Mesenchymal stem cell (in vitro differentiated cells and primary cell): ENCODE data around the gene CNOT2.
A peak's percentile ranks its signal among the peaks of the same experiment; 100 is the strongest.

Experiments used
- DNase-seq: peaks from one replicate; pipeline ENCODE4 v3.0.0-alpha.2; 2013
- H2AFZ ChIP-seq: one replicate; pipeline ENCODE4 v1.6.1; 2013; ENCODE audit warnings: low read depth, mild to moderate bottlenecking, control low read depth, inconsistent platforms, low read length, moderate library complexity
- H2AK5ac ChIP-seq: 2 replicates; pipeline ENCODE4 v1.6.1; 2013; ENCODE audit warnings: low read length, moderate library complexity, mild to moderate bottlenecking, inconsistent platforms; ENCODE audit not compliant: severe bottlenecking
- H2BK120ac ChIP-seq: one replicate; pipeline ENCODE4 v1.6.1; 2013; ENCODE audit warnings: low read depth, mild to moderate bottlenecking, inconsistent platforms, low read length, moderate library complexity
- H2BK12ac ChIP-seq, 2 experiments: one replicate each; pipeline ENCODE4 v1.6.1; 2013; ENCODE audit warnings: inconsistent platforms in 2 of 2, low read length in 2 of 2, mild to moderate bottlenecking in 2 of 2, moderate library complexity in 2 of 2, control low read depth in 1 of 2
- H2BK15ac ChIP-seq: one replicate; pipeline ENCODE4 v1.6.1; 2013; ENCODE audit warnings: mild to moderate bottlenecking, low read depth, inconsistent platforms; ENCODE audit not compliant: poor library complexity, severe bottlenecking
- H2BK5ac ChIP-seq: 2 replicates; pipeline ENCODE4 v1.6.1; 2013; ENCODE audit warnings: low read depth, mild to moderate bottlenecking, low read length, control low read depth, inconsistent platforms; ENCODE audit not compliant: poor library complexity, severe bottlenecking
- H3K14ac ChIP-seq, 2 experiments: one replicate each; pipeline ENCODE4 v1.6.1; 2013; ENCODE audit warnings: inconsistent platforms in 2 of 2, low read length in 2 of 2, control low read depth in 1 of 2, mild to moderate bottlenecking in 1 of 2, moderate library complexity in 1 of 2
- H3K18ac ChIP-seq, 2 experiments: one replicate each; pipeline ENCODE4 v1.6.1; 2013; ENCODE audit warnings: inconsistent platforms in 2 of 2, low read length in 2 of 2, control low read depth in 1 of 2, low read depth in 1 of 2, mild to moderate bottlenecking in 1 of 2
- H3K23ac ChIP-seq, 2 experiments: one replicate each; pipeline ENCODE4 v1.6.1; 2013; ENCODE audit warnings: inconsistent platforms in 2 of 2, low read length in 2 of 2, mild to moderate bottlenecking in 2 of 2, moderate library complexity in 2 of 2, control low read depth in 1 of 2
- H3K27ac ChIP-seq: 2 replicates; pipeline ENCODE4 v1.5.1; 2013; ENCODE audit warnings: mild to moderate bottlenecking, moderate library complexity, low read length, control low read depth, inconsistent platforms; ENCODE audit not compliant: poor library complexity, severe bottlenecking
- H3K27me3 ChIP-seq, 2 experiments: 2 replicates each; pipeline versions ENCODE4 v1.6.1 to v1.7.0; 2013; ENCODE audit warnings: low read length in 2 of 2, mild to moderate bottlenecking in 2 of 2, moderate library complexity in 2 of 2, control low read depth in 1 of 2, inconsistent platforms in 1 of 2; ENCODE audit not compliant: control insufficient read depth in 1 of 2, insufficient read depth in 1 of 2
- H3K36me3 ChIP-seq, 2 experiments: 2 replicates each; pipeline versions ENCODE4 v1.6.1 to v1.7.0; 2013; ENCODE audit warnings: low read length in 2 of 2, control low read depth in 1 of 2, inconsistent platforms in 1 of 2, low read depth in 1 of 2, mild to moderate bottlenecking in 1 of 2; ENCODE audit not compliant: insufficient read depth in 2 of 2, control insufficient read depth in 1 of 2
- H3K4ac ChIP-seq, 2 experiments: one replicate each; pipeline ENCODE4 v1.6.1; 2013; ENCODE audit warnings: inconsistent platforms in 2 of 2, low read length in 2 of 2, mild to moderate bottlenecking in 2 of 2, moderate library complexity in 2 of 2, control low read depth in 1 of 2, low read depth in 1 of 2
- H3K4me1 ChIP-seq: 2 replicates; pipeline ENCODE4 v1.6.1; 2013; ENCODE audit warnings: low read depth, low read length, control low read depth; ENCODE audit not compliant: control insufficient read depth, insufficient read depth
- H3K4me2 ChIP-seq: 2 replicates; pipeline ENCODE4 v1.6.1; 2013; ENCODE audit warnings: low read length, mild to moderate bottlenecking, inconsistent platforms; ENCODE audit not compliant: poor library complexity, severe bottlenecking
- H3K4me3 ChIP-seq, 2 experiments: 2 replicates each; pipeline versions ENCODE4 v1.5.1 to v1.7.0; 2013; ENCODE audit warnings: low read length in 2 of 2, mild to moderate bottlenecking in 2 of 2, control low read depth in 1 of 2, low read depth in 1 of 2; ENCODE audit not compliant: insufficient read depth in 1 of 2
- H3K79me1 ChIP-seq: replicated peaks from 2 replicates; pipeline ENCODE4 v1.6.1; 2013; ENCODE audit warnings: mild to moderate bottlenecking, control low read depth, low read length, inconsistent platforms; ENCODE audit not compliant: poor library complexity, severe bottlenecking
- H3K9ac ChIP-seq: 2 replicates; pipeline ENCODE4 v1.7.0; 2013; ENCODE audit warnings: mild to moderate bottlenecking, low read length, moderate library complexity
- H3K9me3 ChIP-seq: 2 replicates; pipeline ENCODE4 v1.7.0; 2013; ENCODE audit warnings: mild to moderate bottlenecking, low read length; ENCODE audit not compliant: control insufficient read depth
- H4K8ac ChIP-seq: one replicate; pipeline ENCODE4 v1.6.1; 2013; ENCODE audit warnings: inconsistent platforms, mild to moderate bottlenecking, low read length, moderate library complexity
- H4K91ac ChIP-seq: one replicate; pipeline ENCODE4 v1.6.1; 2013; ENCODE audit warnings: mild to moderate bottlenecking, low read length, inconsistent platforms
- WGBS: methylation state at CpG from one replicate; pipeline ENCODE4 v1.1.7; 2013; ENCODE audit warnings: mixed read lengths; 5-methylcytosine and 5-hydroxymethylcytosine counted together

Gene CNOT2

GRCh38 chr12:70254846-70255245 is 11.6 kb downstream of the CNOT2 start:
- Histone ChIP-seq H2BK12ac (no peak overlapping the region), H3K36me3 (peaks cover 3 to 6% of the 10 kb centered on the region in 2 experiments), H3K4me2 (no peak overlapping the region), H4K91ac (no peak overlapping the region), H2AK5ac (no peak overlapping the region), H3K23ac (no peak overlapping the region), H3K4me3 (no peak overlapping the region), H3K4me1 (peaks cover 3% of the 10 kb centered on the region), H2BK15ac (no peak overlapping the region), H3K27ac (peak overlapping the region; percentile 37), H2BK120ac (no peak overlapping the region), H3K9me3 (no peaks in the 10 kb centered on the region), H3K9ac (peak overlapping the region; percentile 70), H2BK5ac (no peak overlapping the region), H3K27me3 (no peaks in the 10 kb centered on the region), H3K18ac (no peak overlapping the region), H2AFZ (no peak overlapping the region), H4K8ac (no peak overlapping the region), H3K79me1 (no peaks in the 10 kb centered on the region), H3K4ac (no peak overlapping the region), H3K14ac (no peak overlapping the region)
- DNase-seq = no peak
- WGBS = 87% methylated on average over 4 of the region's 5 CpGs

GRCh38 chr12:70255311-70255710 is 12.1 kb downstream of the CNOT2 start:
- Histone ChIP-seq H3K23ac (no peak overlapping the region), H2BK120ac (no peak overlapping the region), H2BK15ac (no peak overlapping the region), H3K36me3 (peaks cover 3 to 6% of the 10 kb centered on the region in 2 experiments), H3K79me1 (no peaks in the 10 kb centered on the region), H3K9ac (peak overlapping the region; percentile 70), H4K91ac (no peak overlapping the region), H3K4me3 (no peak overlapping the region), H3K4me2 (no peak overlapping the region), H4K8ac (no peak overlapping the region), H3K9me3 (no peaks in the 10 kb centered on the region), H3K4me1 (peaks cover 3% of the 10 kb centered on the region), H2BK5ac (no peak overlapping the region), H2AK5ac (no peak overlapping the region), H2AFZ (no peak overlapping the region), H3K4ac (no peak overlapping the region), H3K18ac (no peak overlapping the region), H2BK12ac (no peak overlapping the region), H3K27ac (no peak overlapping the region), H3K14ac (no peak overlapping the region), H3K27me3 (no peaks in the 10 kb centered on the region)
- 44% methylated on average over 2 of the region's 3 CpGs for WGBS
- DNase-seq = peak; percentile 38

GRCh38 chr12:70258605-70259403 is 15.6 kb downstream of the CNOT2 start:
- Histone ChIP-seq H3K18ac (no peak overlapping the region), H3K27ac (no peak overlapping the region), H3K23ac (no peak overlapping the region), H3K4ac (no peak overlapping the region), H2BK5ac (no peak overlapping the region), H3K9me3 (no peaks in the 10 kb centered on the region), H3K36me3 (no peaks in the 10 kb centered on the region), H4K91ac (no peak overlapping the region), H2BK120ac (no peak overlapping the region), H2AFZ (no peak overlapping the region), H3K14ac (no peak overlapping the region), H4K8ac (no peak overlapping the region), H3K4me3 (no peak overlapping the region), H2BK12ac (no peak overlapping the region), H2AK5ac (no peak overlapping the region), H3K27me3 (no peaks in the 10 kb centered on the region), H3K4me2 (no peak overlapping the region), H3K9ac (no peak overlapping the region), H3K79me1 (no peaks in the 10 kb centered on the region), H2BK15ac (no peak overlapping the region), H3K4me1 (no peaks in the 10 kb centered on the region)
- WGBS = 87% methylated on average over 3 of the region's 5 CpGs
- DNase-seq = no peak

- H4K8ac ChIP-seq = no peak overlapping the region
- H3K14ac ChIP-seq = no peak overlapping the region
- H3K79me1 ChIP-seq = no peaks in the 10 kb centered on the region
- H2AFZ ChIP-seq = no peak overlapping the region
- no peak overlapping the region for H3K27ac ChIP-seq
- H2BK5ac ChIP-seq = no peak overlapping the region
- no peak overlapping the region for H3K4me3 ChIP-seq
- no peak overlapping the region for H3K4me2 ChIP-seq
- no peak overlapping the region for H4K91ac ChIP-seq
- no peak for DNase-seq
- H3K18ac ChIP-seq = no peak overlapping the region
- H2BK12ac ChIP-seq = no peak overlapping the region
- H3K23ac ChIP-seq = no peak overlapping the region
- no peaks in the 10 kb centered on the region for H3K9me3 ChIP-seq
- H2BK15ac ChIP-seq = no peak overlapping the region
- no peak overlapping the region for H3K4ac ChIP-seq
- WGBS = no CpG with 5 or more reads among the region's 1 CpG
- no peaks in the 10 kb centered on the region for H3K27me3 ChIP-seq
- no peak overlapping the region for H3K9ac ChIP-seq
- H3K36me3 ChIP-seq = no peaks in the 10 kb centered on the region
- no peak overlapping the region for H2AK5ac ChIP-seq
- peaks cover 2% of the 10 kb centered on the region for H3K4me1 ChIP-seq
- H2BK120ac ChIP-seq = no peak overlapping the region
These were observed 17.4 kb downstream of the CNOT2 start for GRCh38 chr12:70260646-70261045.
